GM21526 (cell line): ENCODE measurements around the gene SGCG.
"Not testable (repeated sequence)": the region's sequence is repeated elsewhere in the genome, so short reads cannot be mapped to it uniquely, and the experiment has no call there.

Experiments used
- ATAC-seq: cut with Tn5 transposase; IDR thresholded peaks from one replicate; pipeline ENCODE4 v1.9.1; 2021; ENCODE audit warnings: moderate library complexity; ENCODE audit not compliant: unreplicated experiment, low FRiP score

SGCG gene, protein sequence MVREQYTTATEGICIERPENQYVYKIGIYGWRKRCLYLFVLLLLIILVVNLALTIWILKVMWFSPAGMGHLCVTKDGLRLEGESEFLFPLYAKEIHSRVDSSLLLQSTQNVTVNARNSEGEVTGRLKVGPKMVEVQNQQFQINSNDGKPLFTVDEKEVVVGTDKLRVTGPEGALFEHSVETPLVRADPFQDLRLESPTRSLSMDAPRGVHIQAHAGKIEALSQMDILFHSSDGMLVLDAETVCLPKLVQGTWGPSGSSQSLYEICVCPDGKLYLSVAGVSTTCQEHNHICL

DNA sequence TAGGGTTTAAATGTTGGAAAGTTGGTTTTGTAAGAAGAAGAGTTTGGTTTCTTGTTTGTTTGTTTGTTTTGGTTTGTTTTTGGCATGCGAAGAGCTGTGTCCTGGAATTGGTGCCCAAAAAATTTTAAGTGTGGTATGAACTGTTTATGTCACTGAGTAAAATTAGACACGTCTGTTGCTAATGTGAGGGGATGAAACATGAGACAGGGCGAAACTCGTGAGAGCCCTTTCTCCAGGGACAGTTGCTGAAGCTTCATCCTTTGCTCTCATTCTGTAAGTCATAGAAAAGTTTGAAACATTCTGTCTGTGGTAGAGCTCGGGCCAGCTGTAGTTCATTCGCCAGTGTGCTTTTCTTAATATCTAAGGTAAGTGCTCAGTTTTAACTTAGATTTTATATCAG is at the start of gene SGCG:
TSS of gene SGCG (plus strand) at position 269 of the 400 bp plus-strand sequence. CDS start 22,716 bp downstream, outside the sequence.
- no peak for ATAC-seq

DNA sequence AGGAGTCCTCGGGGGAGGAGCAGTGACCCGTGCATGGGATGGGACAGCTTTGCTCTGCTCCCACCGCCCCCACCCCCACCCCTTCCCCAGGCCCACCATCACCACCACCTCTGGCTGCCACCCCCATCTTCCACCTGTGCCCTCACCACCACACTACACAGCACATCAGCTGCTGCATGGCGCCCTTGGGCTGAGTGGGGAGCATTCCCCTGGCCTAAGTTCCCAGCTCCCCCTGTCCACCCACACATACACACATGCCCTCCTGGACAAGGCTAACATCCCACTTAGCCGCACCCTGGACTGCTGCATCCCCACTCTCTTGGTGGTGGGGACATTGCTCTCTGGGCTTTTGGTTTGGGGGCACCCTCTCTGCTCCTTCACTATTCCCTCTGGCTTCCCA is 46.2 kb upstream of the SGCG start:
- no peak for ATAC-seq

DNA sequence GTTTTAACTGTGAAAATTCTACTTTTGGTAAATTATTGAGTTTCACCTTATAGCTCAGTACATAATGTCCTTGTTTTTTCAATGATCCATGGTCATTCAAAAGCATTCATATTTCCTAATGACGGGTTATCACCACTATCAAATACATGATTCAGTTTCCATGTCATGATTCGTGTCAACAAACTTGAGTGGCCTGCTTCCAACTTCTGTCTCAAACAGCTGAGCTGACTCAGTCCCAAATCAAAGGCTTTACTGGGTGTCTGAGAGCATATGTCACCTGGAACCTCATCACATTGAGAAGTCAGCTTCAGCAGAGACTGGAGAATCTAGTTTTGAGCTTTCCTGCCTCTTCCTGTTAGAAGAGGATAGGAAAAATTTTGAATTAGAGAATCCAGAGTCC is 40.3 kb upstream of the SGCG start:
- no peak for ATAC-seq

DNA sequence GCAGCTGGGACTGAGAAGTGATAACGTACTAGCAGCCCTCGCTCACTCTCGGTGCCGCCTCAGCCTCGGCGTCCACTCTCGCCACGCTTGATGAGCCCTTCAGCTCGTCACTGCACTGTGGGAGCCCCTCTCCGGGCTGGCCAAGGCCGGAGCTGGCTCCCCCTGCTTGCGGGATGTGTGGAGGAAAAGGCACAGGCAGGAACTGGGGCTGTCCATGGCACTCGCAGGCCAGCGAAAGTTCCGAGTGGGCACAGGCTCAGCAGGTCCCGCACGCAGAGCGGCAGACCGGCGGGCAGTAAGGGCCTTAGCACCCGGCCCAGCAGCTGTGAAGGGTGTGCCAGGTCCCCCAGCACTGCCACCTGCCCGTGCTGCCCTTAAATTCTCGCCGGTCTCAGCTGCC is 38.8 kb upstream of the SGCG start:
- ATAC-seq = no peak

DNA sequence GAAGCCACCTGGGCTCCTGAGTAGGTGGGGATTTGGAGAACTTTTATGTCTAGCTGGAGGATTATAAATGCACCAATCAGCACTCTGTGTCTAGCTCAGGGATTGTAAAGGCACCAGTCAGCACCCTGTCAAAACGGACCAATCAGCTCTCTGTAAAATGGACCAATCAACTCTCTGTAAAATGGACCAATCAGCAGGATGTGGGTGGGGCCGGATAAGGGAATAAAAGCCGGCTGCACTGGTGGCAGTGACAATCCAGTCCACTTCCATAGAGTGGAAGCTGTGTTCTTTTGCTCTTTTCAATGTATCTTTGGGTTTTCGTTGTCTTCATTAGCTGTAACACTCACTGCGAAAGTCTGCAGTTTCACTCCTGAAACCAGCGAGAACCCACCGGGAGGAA is 38.2 kb upstream of the SGCG start:
- ATAC-seq = not testable (repeated sequence)

DNA sequence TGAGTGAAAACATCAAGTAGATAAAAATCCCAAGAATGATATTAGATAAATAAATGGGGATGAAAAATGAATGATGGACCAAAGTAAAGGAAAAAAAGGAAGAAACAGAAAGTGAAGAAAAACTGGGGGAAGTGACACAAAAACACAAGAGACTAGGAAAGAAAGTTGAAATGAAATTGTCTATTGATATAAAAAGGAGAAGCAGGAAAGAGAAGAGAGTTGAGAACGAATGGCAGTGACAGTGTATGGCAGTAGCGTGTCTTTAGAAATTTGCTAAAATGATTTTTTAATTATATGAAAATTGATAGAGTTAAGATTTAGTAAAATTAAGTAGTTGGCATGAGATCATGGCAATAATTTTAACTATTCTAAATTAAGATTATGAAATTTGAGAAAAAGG is 36.3 kb upstream of the SGCG start:
- ATAC-seq = no peak

DNA sequence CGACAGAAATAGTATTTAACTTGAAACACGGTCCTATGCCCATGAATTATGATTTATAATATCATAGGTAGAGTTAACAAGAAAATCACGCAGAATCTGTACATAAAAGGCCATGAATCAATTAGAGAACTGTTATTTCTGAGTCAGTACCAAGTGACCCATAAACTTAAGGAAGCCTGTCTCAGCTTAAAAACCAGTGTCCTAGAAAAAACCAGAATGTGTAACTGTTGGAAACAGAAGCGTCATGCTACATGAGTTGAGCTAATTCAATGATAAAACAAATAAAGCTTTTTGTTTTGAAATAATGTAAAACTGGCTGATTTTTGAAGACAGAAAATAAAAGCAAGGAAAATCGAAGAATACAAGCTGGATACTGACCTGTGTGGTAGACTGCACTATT is 34.8 kb upstream of the SGCG start:
- no peak for ATAC-seq

DNA sequence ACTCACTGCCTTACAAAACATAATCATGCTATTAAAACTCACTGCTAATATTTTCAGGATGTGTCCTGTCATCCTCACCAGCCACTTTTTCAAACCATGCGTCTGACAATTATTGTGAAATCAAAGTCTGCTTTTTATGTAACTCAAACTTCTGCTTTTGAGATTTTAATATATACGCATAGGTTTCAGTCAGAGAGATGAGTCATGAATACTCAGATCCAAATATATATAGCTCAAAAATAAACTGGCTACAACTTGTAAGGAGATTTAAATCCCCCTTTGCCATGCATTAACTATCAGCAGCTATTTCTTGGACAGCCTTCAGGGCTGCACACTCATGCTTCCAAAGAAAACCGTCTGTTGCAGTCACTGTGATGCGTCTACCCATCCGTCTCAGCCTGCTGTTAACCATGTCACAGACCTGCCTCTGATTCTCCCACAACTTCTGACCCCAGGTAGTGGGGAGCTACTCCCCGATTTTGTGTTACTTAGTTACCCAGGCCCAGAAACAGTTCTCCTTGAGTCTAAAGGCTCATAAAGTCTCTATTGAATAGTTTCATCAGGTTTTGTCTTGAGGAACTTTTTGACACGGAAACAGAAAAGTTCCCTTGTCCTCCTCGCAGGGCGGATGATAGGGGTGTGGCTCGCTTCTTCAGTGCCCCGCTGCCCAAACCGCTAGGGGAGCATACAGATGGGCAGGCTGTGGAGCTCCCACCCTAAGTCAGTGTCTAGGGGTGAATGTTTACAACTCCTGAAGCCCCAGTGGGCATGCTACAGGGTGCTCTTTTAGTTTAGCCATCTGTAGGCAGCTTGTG is 33.8 kb upstream of the SGCG start:
- no peak for ATAC-seq

DNA sequence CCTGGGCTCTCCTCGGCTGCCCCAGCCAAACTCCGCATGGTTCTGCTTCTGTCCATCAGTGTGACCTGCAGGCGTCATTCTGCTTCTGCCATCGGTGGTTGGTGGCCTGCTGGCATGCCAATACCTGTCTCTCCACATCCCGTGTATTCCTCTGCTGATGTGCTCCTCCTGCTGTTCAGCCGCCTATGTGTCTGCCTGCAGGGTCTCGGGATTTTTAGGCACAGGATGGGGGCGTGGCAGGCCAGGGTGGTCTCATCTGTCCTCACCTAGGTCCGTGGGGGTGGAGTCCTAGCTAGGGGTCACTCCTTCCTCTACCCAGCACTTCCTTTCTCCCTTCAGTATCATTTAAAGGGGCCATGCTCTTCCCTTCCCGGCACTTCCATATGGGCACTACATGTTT is 33.0 kb upstream of the SGCG start:
- no peak for ATAC-seq

DNA sequence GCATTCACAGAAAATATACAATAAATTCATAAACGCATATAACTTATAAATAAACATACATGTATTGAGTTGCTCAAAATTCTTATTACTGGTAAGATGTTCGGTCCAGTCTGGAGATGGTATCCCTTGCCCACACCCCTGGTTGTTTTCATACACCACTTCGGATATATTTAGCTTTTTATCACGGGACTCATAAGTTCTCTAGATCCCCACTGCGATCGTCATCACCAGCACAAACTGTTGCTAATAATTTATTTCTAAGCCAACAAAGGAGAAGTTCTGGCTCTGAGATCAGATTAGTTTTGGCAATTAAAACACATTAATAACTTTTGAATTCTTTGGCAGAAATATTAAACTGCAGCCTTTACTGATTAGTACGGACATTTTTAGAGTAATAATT is 23.0 kb upstream of the SGCG start:
- no peak for ATAC-seq

DNA sequence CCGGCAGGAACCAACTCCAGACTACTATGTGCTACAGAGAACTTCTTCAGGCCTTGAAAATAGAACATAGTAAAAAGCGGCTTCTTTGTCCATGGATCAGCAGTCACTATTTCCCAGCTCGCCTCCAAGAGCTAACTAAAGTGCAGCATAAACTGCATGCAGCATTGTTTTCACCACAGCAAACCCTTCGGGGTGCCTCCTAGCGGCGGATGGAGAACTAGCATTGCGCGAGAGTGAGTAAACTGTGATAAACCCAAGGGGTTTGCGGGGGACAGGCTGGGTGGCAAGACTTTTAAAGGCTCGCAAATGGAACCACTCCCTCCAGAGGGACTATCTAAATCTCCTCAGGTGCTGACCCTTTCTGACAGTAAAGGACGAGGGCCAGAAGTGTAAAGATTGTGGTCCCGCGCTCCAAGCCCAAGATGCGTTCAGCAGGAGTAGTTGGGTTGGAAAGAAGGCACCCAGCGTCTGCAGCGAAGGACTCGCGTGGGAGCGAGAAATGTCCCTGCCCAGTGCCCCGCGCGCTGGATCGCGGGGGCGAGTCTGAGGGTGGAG is 21.5 kb upstream of the SGCG start:
- ATAC-seq = no peak

DNA sequence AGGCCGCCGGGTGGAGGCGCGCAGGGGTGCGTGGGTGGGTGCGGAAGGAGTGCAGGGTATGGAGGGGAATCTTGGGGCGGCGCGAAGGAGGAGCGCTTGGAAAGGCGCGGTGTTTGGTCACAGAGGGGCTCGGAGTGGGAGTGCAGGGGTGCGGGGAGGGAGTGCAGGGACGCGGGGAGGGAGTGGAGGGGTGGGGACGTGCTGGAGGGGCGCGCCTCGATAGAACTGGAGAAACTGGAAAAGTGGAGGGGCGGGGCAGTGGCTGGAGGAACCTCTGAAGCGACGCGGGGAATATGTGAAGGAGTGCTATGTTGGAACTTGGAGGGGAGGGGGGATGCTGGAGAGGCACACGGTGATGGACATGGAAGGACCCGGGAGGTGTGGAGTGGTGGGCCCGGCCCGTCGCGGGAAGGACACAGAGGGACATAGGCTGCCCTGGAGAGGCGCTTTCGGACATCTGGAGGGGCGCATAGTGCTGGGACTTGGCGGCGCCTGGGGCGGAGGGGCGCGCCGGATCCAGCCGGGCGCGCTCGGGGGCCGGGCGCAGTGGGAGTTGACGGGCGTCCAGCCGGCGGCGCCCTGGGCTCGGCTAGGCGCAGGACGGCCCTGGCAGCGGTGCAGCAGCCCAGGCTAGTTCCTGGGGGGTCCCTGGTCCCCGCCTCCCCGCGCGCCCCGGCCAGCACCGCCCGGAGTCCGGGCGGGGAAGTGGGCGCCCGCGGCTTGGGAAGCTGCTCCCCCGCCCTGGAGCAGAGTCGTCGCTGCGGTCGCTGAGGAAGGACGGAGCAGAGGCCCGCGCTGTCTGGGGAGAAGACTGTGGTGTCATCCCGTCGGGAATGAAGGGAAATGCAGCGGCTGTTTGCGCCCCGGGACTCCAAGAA is 20.8 kb upstream of the SGCG start:
- no peak for ATAC-seq

DNA sequence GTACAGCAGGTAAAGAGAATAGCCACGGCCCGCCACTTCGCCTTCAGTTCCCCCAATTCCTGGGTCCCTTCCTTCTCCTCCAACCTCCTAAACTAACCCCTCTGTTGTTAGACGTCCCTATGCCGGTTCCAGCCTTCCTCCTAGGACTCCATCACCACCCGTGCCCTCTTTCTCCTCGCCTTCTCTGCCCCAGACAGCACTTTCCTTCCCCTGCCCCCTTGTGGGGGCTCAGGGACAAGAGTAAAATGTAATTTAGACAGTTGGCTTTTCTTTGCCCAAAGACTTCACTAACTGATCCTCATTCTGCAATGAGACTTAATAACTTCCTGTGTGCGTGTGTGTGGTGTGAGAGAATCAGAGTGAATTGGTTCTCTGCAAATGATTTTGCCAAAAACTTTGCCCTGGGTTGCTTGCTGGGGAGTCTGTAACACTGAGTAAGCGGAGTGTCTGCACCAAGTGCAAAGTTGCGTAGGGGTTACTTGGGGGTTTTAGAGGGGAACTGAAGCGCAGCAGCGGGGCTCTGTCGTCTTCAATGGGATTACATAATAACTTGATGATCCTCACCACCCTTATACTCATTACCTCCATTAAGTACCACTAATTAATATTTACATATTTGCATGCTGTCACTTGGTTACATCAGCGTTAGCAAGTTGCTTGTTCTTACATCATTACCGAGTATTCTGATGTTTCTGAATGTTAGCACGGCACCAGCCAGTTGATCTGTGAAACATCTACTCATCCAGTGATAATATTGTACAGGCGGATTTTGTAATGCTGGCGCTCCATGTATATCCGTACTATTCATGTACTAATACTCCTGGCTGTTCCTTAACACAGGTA is 19.9 kb upstream of the SGCG start:
- no peak for ATAC-seq

DNA sequence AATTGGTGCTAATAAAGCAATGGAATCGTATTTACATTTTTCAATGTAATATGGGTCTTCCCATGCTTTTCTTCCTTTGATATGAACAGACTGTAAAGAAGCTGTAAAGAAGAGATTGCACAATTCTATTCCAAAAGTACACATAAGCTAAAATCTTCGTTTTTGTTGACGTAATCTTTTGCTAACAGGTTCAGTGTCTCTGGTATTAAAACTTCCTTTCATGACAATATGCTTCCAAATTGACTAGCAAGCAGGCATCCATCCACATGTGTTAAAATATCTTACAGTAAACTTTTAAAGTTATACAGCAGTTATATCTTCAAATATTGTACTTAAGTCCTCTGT is 19.3 kb upstream of the SGCG start:
- no peak for ATAC-seq

DNA sequence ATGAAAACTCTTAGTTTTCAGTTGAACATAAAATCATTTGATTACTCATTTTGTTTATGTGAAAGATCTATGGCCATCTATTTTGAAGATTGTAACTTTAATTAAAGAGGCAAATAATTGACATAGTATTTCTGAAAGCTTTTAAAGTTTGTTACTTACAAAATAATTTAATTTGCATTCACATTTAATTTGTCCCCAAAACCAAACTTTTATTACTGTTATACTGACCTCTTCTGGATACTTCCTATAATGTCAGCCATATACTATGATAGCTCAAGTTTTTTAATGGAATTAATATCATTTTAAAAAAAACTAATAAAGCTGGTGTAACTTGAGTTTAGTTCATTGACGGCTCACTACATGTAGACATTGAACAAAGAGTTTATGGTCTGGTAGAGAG is 4.9 kb upstream of the SGCG start:
- no peak for ATAC-seq

DNA sequence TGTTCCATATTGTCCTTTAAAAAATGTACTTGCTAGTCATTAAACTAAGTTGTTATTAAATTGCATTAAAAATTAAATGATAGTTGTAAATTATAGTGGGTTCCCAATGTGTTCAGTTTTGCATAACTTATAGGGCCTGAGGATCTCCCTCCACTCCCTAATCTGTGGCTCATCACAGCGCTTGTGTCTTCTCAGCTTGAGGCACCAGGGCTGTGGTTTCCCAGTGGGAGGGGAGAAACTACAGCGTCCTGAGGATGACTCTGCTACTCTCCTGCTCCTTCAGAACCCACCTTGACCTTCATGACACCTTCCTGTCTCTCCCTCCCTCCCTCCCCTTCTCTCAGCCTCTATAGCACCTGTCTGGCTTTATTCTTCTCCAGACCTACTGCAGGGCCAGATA is 1.4 kb downstream of the SGCG start:
- no peak for ATAC-seq

DNA sequence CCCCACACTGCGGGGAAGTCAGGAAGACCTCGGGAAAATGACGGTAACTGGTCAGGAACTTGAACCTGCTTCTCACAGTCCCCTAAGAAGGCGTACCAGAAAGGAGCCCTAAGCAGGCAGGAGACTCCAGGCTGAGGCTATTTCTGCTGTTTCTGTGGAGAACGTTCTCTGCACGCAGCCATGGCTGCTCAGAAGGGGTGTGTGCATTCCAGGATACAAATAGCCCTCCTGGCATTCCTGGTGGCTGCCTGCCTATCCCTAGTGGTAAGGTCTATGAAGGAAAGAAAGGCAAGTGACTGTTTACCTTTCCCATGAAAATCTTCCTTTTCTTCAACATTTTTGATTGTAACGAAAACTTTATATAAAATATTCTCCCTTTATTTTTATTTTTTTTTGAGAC is 2.5 kb downstream of the SGCG start:
- no peak for ATAC-seq

DNA sequence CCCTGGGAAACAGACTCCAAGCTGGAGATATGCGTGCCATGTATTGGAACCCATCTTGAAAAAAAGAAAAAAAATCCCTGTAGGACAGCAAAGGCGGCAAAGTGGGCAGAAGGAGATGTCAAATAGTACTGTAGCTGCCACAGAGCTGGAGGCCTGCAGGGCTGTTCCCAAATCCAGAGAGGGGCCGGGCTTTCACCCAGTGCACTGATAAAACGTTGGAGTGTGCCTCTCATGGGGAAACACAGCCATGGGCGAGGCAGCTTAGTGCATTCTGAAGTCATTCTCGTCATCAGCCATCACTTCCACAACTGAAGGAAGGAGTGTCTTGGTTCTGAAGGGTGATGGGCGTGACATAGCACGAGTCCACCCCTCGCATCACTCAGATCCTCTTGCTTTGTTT is 4.8 kb downstream of the SGCG start:
- no peak for ATAC-seq

DNA sequence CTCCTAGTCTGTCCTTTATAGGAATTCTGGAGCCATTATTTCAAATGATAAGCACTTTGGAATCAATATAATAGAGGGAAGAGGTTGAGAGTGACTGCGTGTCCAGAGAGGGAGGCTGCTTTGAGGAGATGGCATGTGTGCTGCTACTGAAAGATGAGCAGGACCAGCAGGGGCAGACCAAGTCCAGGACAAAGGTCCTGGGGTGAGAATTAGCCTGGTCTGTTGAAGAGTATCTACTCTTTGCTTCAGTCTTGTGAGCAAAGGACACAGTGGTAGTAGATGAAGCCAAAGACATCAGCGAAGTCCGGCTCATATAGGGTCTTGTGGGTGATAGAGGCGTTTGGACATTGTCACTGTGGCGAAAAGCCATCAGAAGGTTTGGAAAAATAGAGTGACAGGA is 21.1 kb downstream of the SGCG start:
- no peak for ATAC-seq

DNA sequence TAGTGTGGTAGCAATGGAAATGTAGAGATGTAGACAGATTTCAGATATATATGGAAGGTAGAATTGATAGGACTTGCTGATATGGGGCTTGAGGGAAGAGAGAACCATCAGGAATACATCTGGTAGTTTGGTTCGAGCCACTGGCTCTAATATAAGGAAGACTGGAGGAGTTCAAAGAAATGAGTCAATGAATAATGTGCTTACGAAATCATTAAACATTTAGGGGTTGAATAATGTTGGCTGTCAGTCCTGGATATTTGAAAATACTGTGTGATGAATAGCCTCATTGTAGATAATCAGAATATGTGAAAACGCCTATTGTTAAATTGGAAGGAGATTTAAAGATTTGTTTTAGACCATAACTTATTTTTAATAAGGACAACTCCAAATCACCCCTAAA is 21.6 kb downstream of the SGCG start:
- ATAC-seq = no peak
